Measurements from ENCODE around the gene SUPT6H.
"Not testable (repeated sequence)": the region's sequence is repeated elsewhere in the genome, so short reads cannot be mapped to it uniquely, and the experiment has no call there.

Gene SUPT6H

GRCh38 chr17:28645576-28645939 is 16.4 kb upstream of the SUPT6H start:
- no peak for DNase-seq (ENCODE audit: low read depth, low spot score)
- H3K4me3 ChIP-seq (ENCODE audit: low read length), result peak overlapping the region; percentile 77

GRCh38 chr17:28646039-28646754 is 15.8 kb upstream of the SUPT6H start:
- no peak for DNase-seq (ENCODE audit: low read depth, low spot score)
- no peak overlapping the region; the same call in none of the 2 replicates for H3K4me3 ChIP-seq (ENCODE audit: low read length)

GRCh38 chr17:28648698-28649097 is 13.3 kb upstream of the SUPT6H start:
- H3K4me3 ChIP-seq (ENCODE audit: low read length), result no peak overlapping the region
- DNase-seq (ENCODE audit: low read depth, low spot score), result no peak

GRCh38 chr17:28655160-28655559 is 6.8 kb upstream of the SUPT6H start:
- H3K4me3 ChIP-seq (ENCODE audit: low read length), result no peak overlapping the region
- no peak for DNase-seq (ENCODE audit: low read depth, low spot score)

GRCh38 chr17:28657756-28658155 is 4.2 kb upstream of the SUPT6H start:
- DNase-seq (ENCODE audit: low read depth, low spot score), result no peak
- no peak overlapping the region for H3K4me3 ChIP-seq (ENCODE audit: low read length)

- not testable (repeated sequence) for DNase-seq (ENCODE audit: low read depth, low spot score)
Measured at GRCh38 chr17:28658342-28658741, 3.7 kb upstream of the SUPT6H start.

GRCh38 chr17:28658766-28659496 is 3.1 kb upstream of the SUPT6H start:
- DNase-seq (ENCODE audit: low read depth, low spot score); H3K4me3 ChIP-seq (ENCODE audit: low read length): not testable (repeated sequence)

More at GRCh38 chr17:28658342-28658741, 3.7 kb upstream of the SUPT6H start:
- H3K4me3 ChIP-seq (ENCODE audit: low read length), result not testable (repeated sequence)

- H3K4me3 ChIP-seq (ENCODE audit: low read length); DNase-seq (ENCODE audit: low read depth, low spot score): not testable (repeated sequence)
Measured at GRCh38 chr17:28659497-28659881, 2.5 kb upstream of the SUPT6H start.

- DNase-seq (ENCODE audit: low read depth, low spot score), result no peak
- peak overlapping the region; percentile 98 for H3K4me3 ChIP-seq (ENCODE audit: low read length)
Measured at GRCh38 chr17:28662527-28662829, 473 bp downstream of the SUPT6H start.

- DNase-seq (ENCODE audit: low read depth, low spot score), result no peak
- H3K4me3 ChIP-seq (ENCODE audit: low read length), result no peak overlapping the region
Measured at GRCh38 chr17:28663723-28664122, 1.7 kb downstream of the SUPT6H start.

GRCh38 chr17:28665994-28666393 is 4.0 kb downstream of the SUPT6H start:
- no peak for DNase-seq (ENCODE audit: low read depth, low spot score)
- no peak overlapping the region for H3K4me3 ChIP-seq (ENCODE audit: low read length)

GRCh38 chr17:28667870-28668269 is 5.9 kb downstream of the SUPT6H start:
- H3K4me3 ChIP-seq (ENCODE audit: low read length), result no peak overlapping the region
- DNase-seq (ENCODE audit: low read depth, low spot score), result no peak

GRCh38 chr17:28669918-28670317 is 7.9 kb downstream of the SUPT6H start:
- DNase-seq (ENCODE audit: low read depth, low spot score), result no peak
- H3K4me3 ChIP-seq (ENCODE audit: low read length), result no peak overlapping the region

- H3K4me3 ChIP-seq (ENCODE audit: low read length), result no peak overlapping the region
- DNase-seq (ENCODE audit: low read depth, low spot score), result no peak
Measured at GRCh38 chr17:28675490-28675889, 13.5 kb downstream of the SUPT6H start.

- DNase-seq (ENCODE audit: low read depth, low spot score), result no peak
Measured at GRCh38 chr17:28675980-28676379, 14.0 kb downstream of the SUPT6H start.

GRCh38 chr17:28682655-28683054 is 20.6 kb downstream of the SUPT6H start:
- no peak overlapping the region for H3K4me3 ChIP-seq (ENCODE audit: low read length)
- DNase-seq (ENCODE audit: low read depth, low spot score), result no peak

More at GRCh38 chr17:28675980-28676379, 14.0 kb downstream of the SUPT6H start:
- H3K4me3 ChIP-seq (ENCODE audit: low read length), result no peak overlapping the region

- no peak overlapping the region for H3K4me3 ChIP-seq (ENCODE audit: low read length)
- no peak for DNase-seq (ENCODE audit: low read depth, low spot score)
Measured at GRCh38 chr17:28684963-28685362, 23.0 kb downstream of the SUPT6H start.

GRCh38 chr17:28685366-28685765 is 23.4 kb downstream of the SUPT6H start:
- DNase-seq (ENCODE audit: low read depth, low spot score), result no peak
- H3K4me3 ChIP-seq (ENCODE audit: low read length), result no peak overlapping the region

GRCh38 chr17:28686296-28686695 is 24.3 kb downstream of the SUPT6H start:
- no peak for DNase-seq (ENCODE audit: low read depth, low spot score)
- H3K4me3 ChIP-seq (ENCODE audit: low read length), result no peak overlapping the region

- DNase-seq (ENCODE audit: low read depth, low spot score), result no peak
- no peak overlapping the region for H3K4me3 ChIP-seq (ENCODE audit: low read length)
Measured at GRCh38 chr17:28688481-28688880, 26.5 kb downstream of the SUPT6H start.

- DNase-seq (ENCODE audit: low read depth, low spot score), result no peak
- no peak overlapping the region for H3K4me3 ChIP-seq (ENCODE audit: low read length)
Measured at GRCh38 chr17:28689011-28689410, 27.0 kb downstream of the SUPT6H start.
